Measurements from ENCODE around the gene DGKI. TPM values are rescaled to one million over a fixed set of nuclear protein-coding genes. Genes with fewer than 3 reads are reported as not detected.

DGKI gene
- total RNA-seq, 1 experiment from 2014 or later: 0.79 TPM

DNA sequence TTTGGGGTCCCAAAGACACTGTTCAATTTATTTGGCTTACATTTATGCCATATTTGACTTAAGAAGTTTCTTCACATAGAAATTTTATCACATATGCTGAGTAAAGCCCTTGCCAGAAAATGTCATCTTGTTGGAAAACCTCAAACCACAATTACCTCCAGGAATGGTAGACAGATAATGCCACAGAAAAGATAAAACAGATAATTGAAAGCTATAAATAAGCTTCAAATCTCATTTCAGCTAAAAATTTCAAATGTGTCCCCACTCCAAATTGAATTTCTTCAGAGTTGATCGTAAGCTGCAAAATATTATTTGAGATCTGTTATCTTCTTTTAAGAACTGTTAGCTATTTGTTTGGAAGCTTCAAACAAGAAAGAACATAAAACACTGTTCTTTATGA, 326.8 kb downstream of the DGKI start (continued):
- no peak for TF ChIP-seq AR (CRISPR knock-in tag; IDR thresholded peaks at IDR 0.05)
- no peak for TF ChIP-seq GTF2I (CRISPR knock-in tag; conservative IDR thresholded peaks at IDR 0.05)
- no peak for TF ChIP-seq SMAD3 (CRISPR knock-in tag; IDR thresholded peaks at IDR 0.05; ENCODE audit: borderline replicate concordance)
- no peak for TF ChIP-seq ZNF138 (CRISPR knock-in tag; conservative IDR thresholded peaks at IDR 0.05)
- no peak for TF ChIP-seq TEAD4 (CRISPR knock-in tag; IDR thresholded peaks at IDR 0.05)
- TF ChIP-seq CBFB (CRISPR knock-in tag; IDR thresholded peaks at IDR 0.05; ENCODE audit: low read depth): no peak
- no peak for TF ChIP-seq ZSCAN18 (CRISPR knock-in tag; IDR thresholded peaks at IDR 0.05)
- TF ChIP-seq IRF2 (CRISPR knock-in tag; IDR thresholded peaks at IDR 0.05; ENCODE audit: borderline replicate concordance, low read depth): no peak
- no peak for TF ChIP-seq RORB (CRISPR knock-in tag; IDR thresholded peaks at IDR 0.05)
- TF ChIP-seq GRHL2 (CRISPR knock-in tag; IDR thresholded peaks at IDR 0.05; ENCODE audit: insufficient replicate concordance, severe bottlenecking): no peak

- no peaks in the 10 kb centered on the region for H3K36me3 Mint-ChIP-seq
- H3K27me3 Mint-ChIP-seq (ENCODE audit: low read depth): no peaks in the 10 kb centered on the region
- H3K4me3 Mint-ChIP-seq: no peak overlapping the region
- ChIA-PET POLR2A (no interaction called here), CTCF (no interaction called here)
- peaks cover 5% of the 10 kb centered on the region for H3K9me3 Mint-ChIP-seq
- no peak for ATAC-seq
- DNase-seq (ENCODE audit: low spot score): no peak
- no peak overlapping the region for H3K27ac Mint-ChIP-seq
- H3K4me1 Mint-ChIP-seq: no peaks in the 10 kb centered on the region
- TF ChIP-seq PRRX2 (CRISPR knock-in tag; IDR thresholded peaks at IDR 0.05) (no peak), ZNF416 (CRISPR knock-in tag; IDR thresholded peaks at IDR 0.05) (no peak), NR1H2 (CRISPR knock-in tag; IDR thresholded peaks at IDR 0.05) (no peak), TP53 (CRISPR knock-in tag; IDR thresholded peaks at IDR 0.05) (no peak), CTCF (IDR thresholded peaks at IDR 0.05) (no peak), NR3C1 (CRISPR knock-in tag; conservative IDR thresholded peaks at IDR 0.05; ENCODE audit: low read depth) (no peak), MXD4 (CRISPR knock-in tag; IDR thresholded peaks at IDR 0.05; ENCODE audit: borderline replicate concordance) (no peak), TEAD4 (CRISPR knock-in tag; IDR thresholded peaks at IDR 0.05) (no peak), ZNF396 (CRISPR knock-in tag; IDR thresholded peaks at IDR 0.05; ENCODE audit: borderline replicate concordance) (no peak), AFF4 (CRISPR knock-in tag; IDR thresholded peaks at IDR 0.05; ENCODE audit: borderline replicate concordance) (no peak), ZBTB43 (CRISPR knock-in tag; IDR thresholded peaks at IDR 0.05) (no peak), ZNF138 (CRISPR knock-in tag; conservative IDR thresholded peaks at IDR 0.05) (no peak), EMX1 (CRISPR knock-in tag; IDR thresholded peaks at IDR 0.05) (no peak)
- TF ChIP-seq, protein P1, sequence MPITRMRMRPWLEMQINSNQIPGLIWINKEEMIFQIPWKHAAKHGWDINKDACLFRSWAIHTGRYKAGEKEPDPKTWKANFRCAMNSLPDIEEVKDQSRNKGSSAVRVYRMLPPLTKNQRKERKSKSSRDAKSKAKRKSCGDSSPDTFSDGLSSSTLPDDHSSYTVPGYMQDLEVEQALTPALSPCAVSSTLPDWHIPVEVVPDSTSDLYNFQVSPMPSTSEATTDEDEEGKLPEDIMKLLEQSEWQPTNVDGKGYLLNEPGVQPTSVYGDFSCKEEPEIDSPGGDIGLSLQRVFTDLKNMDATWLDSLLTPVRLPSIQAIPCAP (CRISPR knock-in tag; IDR thresholded peaks at IDR 0.05): no peak
- TF ChIP-seq, protein P2, sequence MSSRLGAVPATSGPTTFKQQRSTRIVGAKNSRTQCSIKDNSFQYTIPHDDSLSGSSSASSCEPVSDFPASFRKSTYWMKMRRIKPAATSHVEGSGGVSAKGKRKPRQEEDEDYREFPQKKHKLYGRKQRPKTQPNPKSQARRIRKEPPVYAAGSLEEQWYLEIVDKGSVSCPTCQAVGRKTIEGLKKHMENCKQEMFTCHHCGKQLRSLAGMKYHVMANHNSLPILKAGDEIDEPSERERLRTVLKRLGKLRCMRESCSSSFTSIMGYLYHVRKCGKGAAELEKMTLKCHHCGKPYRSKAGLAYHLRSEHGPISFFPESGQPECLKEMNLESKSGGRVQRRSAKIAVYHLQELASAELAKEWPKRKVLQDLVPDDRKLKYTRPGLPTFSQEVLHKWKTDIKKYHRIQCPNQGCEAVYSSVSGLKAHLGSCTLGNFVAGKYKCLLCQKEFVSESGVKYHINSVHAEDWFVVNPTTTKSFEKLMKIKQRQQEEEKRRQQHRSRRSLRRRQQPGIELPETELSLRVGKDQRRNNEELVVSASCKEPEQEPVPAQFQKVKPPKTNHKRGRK (CRISPR knock-in tag; IDR thresholded peaks at IDR 0.05; ENCODE audit: borderline replicate concordance): no peak
Measured at GRCh38 chr7:137519181-137519691, 327.5 kb downstream of the DGKI start.
